Activated gamma-delta T cell treated with anti-CD3 and anti-CD28 coated beads, Interleukin-2, amount 50 U/mL, for 16 hours (primary cell): ENCODE results near the gene ANKRD60.
A peak's percentile ranks its signal among the peaks of the same experiment; 100 is the strongest.

Source experiments
- DNase-seq: peaks from one replicate; pipeline ENCODE4 v3.0.0-alpha.2; 2020; ENCODE audit warnings: low read depth

Gene ANKRD60

GRCh38 chr20:58244517-58245030 is 16.1 kb upstream of the ANKRD60 start:
- DNase-seq = no peak

- DNase-seq = no peak
These were observed 15.4 kb upstream of the ANKRD60 start for GRCh38 chr20:58243653-58244410.

- no peak for DNase-seq
These were observed 14.4 kb upstream of the ANKRD60 start for GRCh38 chr20:58242824-58243223.

GRCh38 chr20:58241766-58242465 is 13.5 kb upstream of the ANKRD60 start:
- no peak for DNase-seq

GRCh38 chr20:58240471-58240870 is 12.0 kb upstream of the ANKRD60 start:
- no peak for DNase-seq

GRCh38 chr20:58239216-58239615 is 10.8 kb upstream of the ANKRD60 start:
- DNase-seq = no peak

- no peak for DNase-seq
These were observed 10.0 kb upstream of the ANKRD60 start for GRCh38 chr20:58238490-58238889.

- no peak for DNase-seq
These were observed 9.1 kb upstream of the ANKRD60 start for GRCh38 chr20:58237318-58238132.

GRCh38 chr20:58236612-58237317 is 8.3 kb upstream of the ANKRD60 start:
- peak; percentile 78 for DNase-seq

- no peak for DNase-seq
These were observed 6.6 kb upstream of the ANKRD60 start for GRCh38 chr20:58235010-58235409.

GRCh38 chr20:58233881-58234528 is 5.6 kb upstream of the ANKRD60 start:
- DNase-seq = peak; percentile 20

GRCh38 chr20:58233393-58233792 is 4.9 kb upstream of the ANKRD60 start:
- no peak for DNase-seq

GRCh38 chr20:58231683-58232082 is 3.2 kb upstream of the ANKRD60 start:
- no peak for DNase-seq

GRCh38 chr20:58229198-58229798 is 845 bp upstream of the ANKRD60 start:
- DNase-seq = no peak

- DNase-seq = no peak
These were observed 360 bp downstream of the ANKRD60 start for GRCh38 chr20:58228103-58228483.

- DNase-seq = no peak
These were observed 906 bp downstream of the ANKRD60 start for GRCh38 chr20:58227391-58228102.

GRCh38 chr20:58225452-58226200 is 2.8 kb downstream of the ANKRD60 start:
- no peak for DNase-seq

- DNase-seq = no peak
These were observed 3.5 kb downstream of the ANKRD60 start for GRCh38 chr20:58224974-58225373.

- DNase-seq = no peak
These were observed 4.4 kb downstream of the ANKRD60 start for GRCh38 chr20:58224097-58224496.
